NB4 (cell line): ENCODE measurements around the gene NR4A1.

ENCODE experiments used
- CTCF ChIP-seq: IDR thresholded peaks from one replicate; pipeline ENCODE4 v1.5.1; 2012; ENCODE audit warnings: low read depth, low read length
- POLR2A ChIP-seq: IDR thresholded peaks from 2 replicates; pipeline ENCODE4 v1.6.1; 2011; ENCODE audit warnings: mild to moderate bottlenecking; ENCODE audit not compliant: insufficient read length; ENCODE audit errors: extremely low read depth

DNA sequence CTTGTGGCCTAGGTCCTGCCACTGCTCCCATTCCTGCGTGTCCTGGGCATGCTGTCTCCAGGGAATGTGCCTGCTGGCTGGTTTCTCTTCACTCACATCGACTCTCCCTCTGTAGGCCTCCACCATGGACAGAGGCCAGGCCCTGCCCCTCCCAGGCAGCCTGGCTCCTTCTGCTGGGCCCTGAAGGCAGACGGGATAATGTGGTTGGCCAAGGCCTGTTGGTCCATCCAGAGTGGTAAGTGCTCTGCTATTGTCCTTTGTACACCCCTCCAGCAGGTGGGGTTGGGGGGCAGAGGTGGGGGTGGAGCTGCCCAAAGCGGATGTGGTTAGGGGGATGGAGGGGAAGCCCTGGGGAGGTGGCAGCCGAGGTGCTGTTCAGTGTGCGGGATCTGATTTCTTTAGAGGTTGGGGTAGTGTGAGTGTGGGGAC, 9.5 kb upstream of the NR4A1 start:
- TF ChIP-seq CTCF (peak; percentile 0), POLR2A (no peak)
